ENCODE results near the gene FHL1. TPM values are rescaled to one million over a fixed set of nuclear protein-coding genes. Genes with fewer than 3 reads are reported as not detected.
A peak's percentile ranks its signal among the peaks of the same experiment; 100 is the strongest.

Gene FHL1
- total RNA-seq, 4 donors from 2014 or later: 139 to 617 (median 162) TPM

DNA sequence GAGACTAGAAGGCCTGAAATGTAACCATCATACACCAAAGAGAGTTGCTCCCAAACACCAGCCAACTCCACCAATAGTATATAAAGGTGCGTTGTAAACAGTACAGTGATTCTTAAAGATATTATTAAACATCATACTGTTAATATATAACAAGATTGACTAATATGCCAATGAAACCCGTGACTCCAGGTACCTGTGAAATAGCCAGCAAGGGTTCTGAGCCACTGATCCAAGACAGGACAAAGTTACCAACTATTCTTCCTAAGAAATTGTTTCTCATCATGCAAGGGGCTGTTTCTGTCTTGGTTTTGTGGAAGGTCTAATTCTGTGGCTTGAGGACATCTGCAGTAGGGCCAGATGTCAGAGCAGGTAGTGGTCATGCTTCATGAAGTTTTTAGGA, 47.2 kb downstream of the FHL1 start:
- Histone ChIP-seq H3K36me3 (no peaks in the 10 kb centered on the region), H3K9me3 (no peaks in the 10 kb centered on the region), H3K4me3 (no peak overlapping the region), H3K27ac (peak overlapping the region; percentile 77 to 82 (median 80)), H3K4me1 (peaks cover 4 to 21% (median 7%) of the 10 kb centered on the region in 4 donors), H3K27me3 (no peaks in the 10 kb centered on the region)
- in situ Hi-C loops (cut with MboI; ENCODE audit: low pct_ligation_motif_present in 1 of 4, low pct_unique_long_range_greater_than_20kb in 1 of 4, low sequenced_read_pairs in 3 of 4) (no loop called here), intact Hi-C loops (cut with DNase I; ENCODE audit: low total_unique reads) (no loop called here)
- WGBS, 2 donors (ENCODE audit: low coverage in 1 of 2): 73 to 100% methylated on average over 2 of the region's 2 CpGs
- no peak for TF ChIP-seq POLR2AphosphoS5 (IDR thresholded peaks at IDR 0.05)
- TF ChIP-seq, protein P1, sequence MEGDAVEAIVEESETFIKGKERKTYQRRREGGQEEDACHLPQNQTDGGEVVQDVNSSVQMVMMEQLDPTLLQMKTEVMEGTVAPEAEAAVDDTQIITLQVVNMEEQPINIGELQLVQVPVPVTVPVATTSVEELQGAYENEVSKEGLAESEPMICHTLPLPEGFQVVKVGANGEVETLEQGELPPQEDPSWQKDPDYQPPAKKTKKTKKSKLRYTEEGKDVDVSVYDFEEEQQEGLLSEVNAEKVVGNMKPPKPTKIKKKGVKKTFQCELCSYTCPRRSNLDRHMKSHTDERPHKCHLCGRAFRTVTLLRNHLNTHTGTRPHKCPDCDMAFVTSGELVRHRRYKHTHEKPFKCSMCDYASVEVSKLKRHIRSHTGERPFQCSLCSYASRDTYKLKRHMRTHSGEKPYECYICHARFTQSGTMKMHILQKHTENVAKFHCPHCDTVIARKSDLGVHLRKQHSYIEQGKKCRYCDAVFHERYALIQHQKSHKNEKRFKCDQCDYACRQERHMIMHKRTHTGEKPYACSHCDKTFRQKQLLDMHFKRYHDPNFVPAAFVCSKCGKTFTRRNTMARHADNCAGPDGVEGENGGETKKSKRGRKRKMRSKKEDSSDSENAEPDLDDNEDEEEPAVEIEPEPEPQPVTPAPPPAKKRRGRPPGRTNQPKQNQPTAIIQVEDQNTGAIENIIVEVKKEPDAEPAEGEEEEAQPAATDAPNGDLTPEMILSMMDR (IDR thresholded peaks at IDR 0.05): no peak
- DNase-seq: no peak

DNA sequence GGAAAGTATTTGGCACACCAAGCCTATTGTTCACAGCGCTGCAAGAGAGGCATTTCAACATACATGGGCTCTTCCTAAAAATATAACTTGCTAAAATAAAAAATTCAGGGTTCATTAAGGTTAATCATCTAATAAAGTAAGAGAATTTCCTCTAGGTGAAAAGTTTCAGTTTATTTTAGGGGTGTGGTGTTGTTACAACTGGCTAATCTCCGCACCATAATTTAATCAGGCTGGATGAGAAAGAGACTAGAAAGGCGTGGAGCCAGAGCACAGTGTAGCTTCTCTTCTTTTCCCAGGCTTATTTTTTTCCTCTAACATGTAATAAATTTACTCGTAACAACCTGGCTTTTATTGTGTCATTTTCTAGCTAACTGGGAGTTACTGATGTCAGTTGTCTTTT, 47.9 kb downstream of the FHL1 start:
- Histone ChIP-seq H3K27me3 (no peaks in the 10 kb centered on the region), H3K36me3 (no peaks in the 10 kb centered on the region), H3K4me3 (no peak overlapping the region), H3K4me1 (peaks cover 4 to 27% (median 7%) of the 10 kb centered on the region in 4 donors), H3K27ac (peak overlapping the region; percentile 77 to 82 (median 80)), H3K9me3 (no peaks in the 10 kb centered on the region)
- DNase-seq: no peak
- TF ChIP-seq EP300 (IDR thresholded peaks at IDR 0.05; ENCODE audit: low read depth): no peak
- TF ChIP-seq POLR2A (IDR thresholded peaks at IDR 0.05): no peak
- TF ChIP-seq, protein P1 (IDR thresholded peaks at IDR 0.05): no peak
- TF ChIP-seq POLR2AphosphoS5 (IDR thresholded peaks at IDR 0.05): no peak
- intact Hi-C loops (cut with DNase I; ENCODE audit: low total_unique reads): no loop called here
- 14 to 43% methylated on average over 2 to 4 of the region's 4 CpGs for WGBS, 2 donors (ENCODE audit: low coverage in 1 of 2)
- in situ Hi-C loops (cut with MboI; ENCODE audit: low pct_ligation_motif_present in 1 of 4, low pct_unique_long_range_greater_than_20kb in 1 of 4, low sequenced_read_pairs in 3 of 4): no loop called here

DNA sequence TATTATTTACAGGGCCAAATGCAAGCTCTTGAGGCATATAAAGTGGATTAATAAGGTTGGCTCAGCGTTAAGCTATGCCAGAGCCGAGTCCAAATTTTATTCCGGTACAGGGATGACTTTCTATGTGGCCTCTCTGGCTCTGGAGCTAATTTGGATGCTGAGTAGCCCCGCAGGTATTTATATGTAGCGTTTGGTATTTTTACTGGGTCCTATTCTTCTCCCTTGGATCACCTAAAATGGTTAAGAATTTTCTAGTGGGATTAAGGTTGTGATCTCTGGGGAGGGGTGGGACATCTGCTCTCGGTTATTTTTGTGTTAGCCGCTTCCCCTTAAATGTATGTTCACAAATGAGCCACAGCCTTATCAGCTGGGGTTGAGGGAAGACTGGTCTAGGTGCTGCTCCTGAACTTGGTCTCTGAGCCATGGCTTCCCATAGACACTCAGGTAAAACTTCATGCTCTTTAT, 49.4 kb downstream of the FHL1 start:
- TF ChIP-seq, protein P1 (IDR thresholded peaks at IDR 0.05): no peak
- no peak for TF ChIP-seq EP300 (IDR thresholded peaks at IDR 0.05; ENCODE audit: low read depth)
- peak in 2 of 3 donors; percentile 8 to 53 for TF ChIP-seq POLR2AphosphoS5 (IDR thresholded peaks at IDR 0.05)
- peak; percentile 23 for TF ChIP-seq POLR2A (IDR thresholded peaks at IDR 0.05)
- WGBS, 2 donors (ENCODE audit: low coverage in 1 of 2): 70% methylated on average over 7 of the region's 7 CpGs; no CpG with 5 or more reads in 1 of the 2 donors
- intact Hi-C loops (cut with DNase I; ENCODE audit: low total_unique reads): no loop called here
- no peak for DNase-seq
- H3K4me3 ChIP-seq: no peak overlapping the region
- H3K36me3 ChIP-seq: no peaks in the 10 kb centered on the region
- H3K27me3 ChIP-seq: no peaks in the 10 kb centered on the region
- peaks cover 4 to 34% (median 7%) of the 10 kb centered on the region in 4 donors for H3K4me1 ChIP-seq
- in situ Hi-C loops (cut with MboI; ENCODE audit: low pct_ligation_motif_present in 1 of 4, low pct_unique_long_range_greater_than_20kb in 1 of 4, low sequenced_read_pairs in 3 of 4): no loop called here
- peak overlapping the region; percentile 77 to 82 (median 80) for H3K27ac ChIP-seq
- H3K9me3 ChIP-seq: no peaks in the 10 kb centered on the region

DNA sequence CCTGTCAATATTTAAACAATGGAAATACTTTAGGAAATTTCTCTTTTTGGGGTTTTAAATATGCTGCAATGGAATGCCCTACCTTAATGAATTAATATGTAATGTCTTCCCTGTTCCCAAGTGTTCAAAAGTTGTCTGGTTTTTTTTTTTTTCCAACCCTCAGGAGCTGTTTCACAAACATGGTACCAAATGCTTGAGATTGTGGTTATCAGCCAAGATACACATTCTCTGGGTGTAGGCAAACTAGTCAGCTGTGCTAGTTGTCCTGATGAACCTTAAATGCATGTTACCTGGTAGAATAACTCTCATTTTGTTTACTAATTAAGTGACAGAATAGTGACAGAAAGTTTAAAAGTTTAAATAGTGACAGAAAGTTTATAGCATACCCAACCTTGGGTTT, 50.7 kb downstream of the FHL1 start:
- in situ Hi-C loops (cut with MboI; ENCODE audit: low pct_ligation_motif_present in 1 of 4, low pct_unique_long_range_greater_than_20kb in 1 of 4, low sequenced_read_pairs in 3 of 4) (no loop called here), intact Hi-C loops (cut with DNase I; ENCODE audit: low total_unique reads) (no loop called here)
- Histone ChIP-seq H3K36me3 (no peaks in the 10 kb centered on the region), H3K4me1 (peaks cover 4 to 38% (median 7%) of the 10 kb centered on the region in 4 donors), H3K4me3 (peak overlapping the region in 1 of 4 donors; percentile 11), H3K27me3 (no peaks in the 10 kb centered on the region), H3K9me3 (no peaks in the 10 kb centered on the region), H3K27ac (peak overlapping the region; percentile 77 to 82 (median 80))
- TF ChIP-seq, protein P1 (IDR thresholded peaks at IDR 0.05): no peak
- TF ChIP-seq POLR2A (IDR thresholded peaks at IDR 0.05) (no peak), EP300 (IDR thresholded peaks at IDR 0.05; ENCODE audit: low read depth) (no peak), POLR2AphosphoS5 (IDR thresholded peaks at IDR 0.05) (no peak)
- no peak for DNase-seq

Data from transverse colon (tissue), 4 donors.